ENCODE measurements around the gene UBAP1. TPM values are rescaled to one million over a fixed set of nuclear protein-coding genes. Genes with fewer than 3 reads are reported as not detected.
"Not testable (repeated sequence)": the region's sequence is repeated elsewhere in the genome, so short reads cannot be mapped to it uniquely, and the experiment has no call there.

Gene UBAP1
- total RNA-seq, 2 donors from 2014 or later: 36.4 to 39.8 TPM

GRCh38 chr9:34205102-34205501 is 26.3 kb downstream of the UBAP1 start:
- TF ChIP-seq, protein P1, sequence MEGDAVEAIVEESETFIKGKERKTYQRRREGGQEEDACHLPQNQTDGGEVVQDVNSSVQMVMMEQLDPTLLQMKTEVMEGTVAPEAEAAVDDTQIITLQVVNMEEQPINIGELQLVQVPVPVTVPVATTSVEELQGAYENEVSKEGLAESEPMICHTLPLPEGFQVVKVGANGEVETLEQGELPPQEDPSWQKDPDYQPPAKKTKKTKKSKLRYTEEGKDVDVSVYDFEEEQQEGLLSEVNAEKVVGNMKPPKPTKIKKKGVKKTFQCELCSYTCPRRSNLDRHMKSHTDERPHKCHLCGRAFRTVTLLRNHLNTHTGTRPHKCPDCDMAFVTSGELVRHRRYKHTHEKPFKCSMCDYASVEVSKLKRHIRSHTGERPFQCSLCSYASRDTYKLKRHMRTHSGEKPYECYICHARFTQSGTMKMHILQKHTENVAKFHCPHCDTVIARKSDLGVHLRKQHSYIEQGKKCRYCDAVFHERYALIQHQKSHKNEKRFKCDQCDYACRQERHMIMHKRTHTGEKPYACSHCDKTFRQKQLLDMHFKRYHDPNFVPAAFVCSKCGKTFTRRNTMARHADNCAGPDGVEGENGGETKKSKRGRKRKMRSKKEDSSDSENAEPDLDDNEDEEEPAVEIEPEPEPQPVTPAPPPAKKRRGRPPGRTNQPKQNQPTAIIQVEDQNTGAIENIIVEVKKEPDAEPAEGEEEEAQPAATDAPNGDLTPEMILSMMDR (conservative IDR thresholded peaks at IDR 0.05): no peak
- Mint-ChIP-seq H3K27me3 (ENCODE audit: insufficient read depth) (no peaks in the 10 kb centered on the region), H3K27ac (no peak overlapping the region), H3K4me1 (peaks cover 2% of the 10 kb centered on the region), H3K9me3 (no peaks in the 10 kb centered on the region), H3K4me3 (no peak overlapping the region), H3K36me3 (ENCODE audit: low read depth) (peaks cover 35% of the 10 kb centered on the region)
- peaks cover 30% of the 10 kb centered on the region for H3K36me3 ChIP-seq (ENCODE audit: control insufficient read depth, insufficient read depth, low read length)
- H3K27me3 ChIP-seq (ENCODE audit: control insufficient read depth, insufficient read depth, low read length, poor library complexity, severe bottlenecking): no peaks in the 10 kb centered on the region
- DNase-seq: no peak
- no peak overlapping the region for H3K27ac ChIP-seq (ENCODE audit: low read depth, low read length)
- H3K4me3 ChIP-seq (ENCODE audit: low read length): no peak overlapping the region
- H3K9me3 ChIP-seq (ENCODE audit: control insufficient read depth, low read length): peaks cover 6% of the 10 kb centered on the region
- H3K4me1 ChIP-seq (ENCODE audit: control insufficient read depth, insufficient read depth, low read length): no peaks in the 10 kb centered on the region
- H3K9ac ChIP-seq (ENCODE audit: extremely low read depth, low read length, poor library complexity, severe bottlenecking): no peak overlapping the region

DNA sequence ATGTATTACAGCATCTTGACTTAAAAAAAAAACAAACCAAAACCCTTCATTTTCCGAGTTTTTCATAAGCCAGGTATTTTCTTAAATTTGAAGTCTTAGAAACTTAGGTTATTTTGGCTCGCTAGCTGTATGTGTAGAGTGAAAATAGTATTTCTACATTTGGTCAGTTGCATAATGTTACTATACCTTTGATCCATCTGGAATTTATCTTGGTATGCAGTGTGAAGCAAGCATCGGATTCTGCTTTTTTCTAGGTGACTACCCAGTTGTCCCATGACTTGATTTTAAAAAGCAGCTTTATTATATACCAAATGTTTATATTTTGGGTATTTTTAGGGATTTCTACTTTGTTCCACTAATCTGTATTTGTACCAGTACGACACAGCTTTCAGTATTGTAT is 27.7 kb downstream of the UBAP1 start:
- 97% methylated on average over 3 of the region's 4 CpGs; no CpG with 5 or more reads in 1 of the 2 experiments for WGBS, 2 experiments (ENCODE audit: insufficient coverage in 1 of 2, insufficient read length in 1 of 2)
- no peak overlapping the region for H3K27ac ChIP-seq (ENCODE audit: low read depth, low read length)
- H3K36me3 Mint-ChIP-seq (ENCODE audit: low read depth): peaks cover 32% of the 10 kb centered on the region
- H3K27me3 Mint-ChIP-seq (ENCODE audit: insufficient read depth): no peaks in the 10 kb centered on the region
- no peaks in the 10 kb centered on the region for H3K4me1 Mint-ChIP-seq
- no peak overlapping the region for H3K27ac Mint-ChIP-seq
- no peak overlapping the region for H3K9ac ChIP-seq (ENCODE audit: extremely low read depth, low read length, poor library complexity, severe bottlenecking)
- no peaks in the 10 kb centered on the region for H3K4me1 ChIP-seq (ENCODE audit: control insufficient read depth, insufficient read depth, low read length)
- H3K4me3 ChIP-seq (ENCODE audit: low read length): no peak overlapping the region
- no peaks in the 10 kb centered on the region for H3K9me3 Mint-ChIP-seq
- H3K27me3 ChIP-seq (ENCODE audit: control insufficient read depth, insufficient read depth, low read length, poor library complexity, severe bottlenecking): no peaks in the 10 kb centered on the region
- no peak overlapping the region for H3K4me3 Mint-ChIP-seq
- TF ChIP-seq, protein P1 (conservative IDR thresholded peaks at IDR 0.05): no peak
- peaks cover 6% of the 10 kb centered on the region for H3K9me3 ChIP-seq (ENCODE audit: control insufficient read depth, low read length)
- H3K36me3 ChIP-seq (ENCODE audit: control insufficient read depth, insufficient read depth, low read length): peaks cover 23% of the 10 kb centered on the region
- no peak for DNase-seq

DNA sequence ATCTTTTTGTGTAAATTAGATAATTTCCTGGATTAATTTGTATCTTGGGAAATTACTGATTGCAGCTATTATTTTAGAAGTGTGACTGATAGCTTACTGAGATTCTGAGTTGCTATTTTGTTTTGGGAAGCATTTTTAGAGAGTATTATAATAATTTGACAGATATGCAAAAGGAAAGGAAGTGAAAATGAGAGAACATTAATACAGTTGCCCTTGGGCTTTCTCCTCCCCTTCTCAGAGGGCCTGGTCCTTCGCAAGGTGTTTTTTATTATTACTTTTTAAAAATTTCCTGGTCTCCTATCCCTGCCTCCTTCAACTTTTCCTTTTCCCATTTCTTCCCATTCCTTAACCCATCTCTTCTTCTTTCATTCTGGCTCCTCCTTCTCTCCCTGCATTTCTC is 32.6 kb downstream of the UBAP1 start:
- no peaks in the 10 kb centered on the region for H3K4me1 ChIP-seq (ENCODE audit: control insufficient read depth, insufficient read depth, low read length)
- TF ChIP-seq, protein P1 (conservative IDR thresholded peaks at IDR 0.05): no peak
- Mint-ChIP-seq H3K9me3 (no peaks in the 10 kb centered on the region), H3K4me3 (no peak overlapping the region), H3K36me3 (ENCODE audit: low read depth) (peaks cover 32% of the 10 kb centered on the region), H3K4me1 (peaks cover 7% of the 10 kb centered on the region), H3K27me3 (ENCODE audit: insufficient read depth) (no peaks in the 10 kb centered on the region), H3K27ac (no peak overlapping the region)
- 95 to 100% methylated on average over 1 of the region's 1 CpG for WGBS, 2 experiments (ENCODE audit: insufficient coverage in 1 of 2, insufficient read length in 1 of 2)
- H3K9ac ChIP-seq (ENCODE audit: extremely low read depth, low read length, poor library complexity, severe bottlenecking): no peak overlapping the region
- H3K4me3 ChIP-seq (ENCODE audit: low read length): no peak overlapping the region
- H3K9me3 ChIP-seq (ENCODE audit: control insufficient read depth, low read length): peaks cover 6% of the 10 kb centered on the region
- H3K27ac ChIP-seq (ENCODE audit: low read depth, low read length): no peak overlapping the region
- peaks cover 5% of the 10 kb centered on the region for H3K36me3 ChIP-seq (ENCODE audit: control insufficient read depth, insufficient read depth, low read length)
- DNase-seq: no peak
- H3K27me3 ChIP-seq (ENCODE audit: control insufficient read depth, insufficient read depth, low read length, poor library complexity, severe bottlenecking): no peaks in the 10 kb centered on the region

GRCh38 chr9:34214354-34215000 is 35.6 kb downstream of the UBAP1 start:
- H3K9me3 Mint-ChIP-seq; H3K9me3 ChIP-seq (ENCODE audit: control insufficient read depth, low read length); H3K4me1 Mint-ChIP-seq: not testable (repeated sequence)

More at GRCh38 chr9:34214354-34215000, 35.6 kb downstream of the UBAP1 start:
- H3K36me3 Mint-ChIP-seq (ENCODE audit: low read depth): peaks cover 22% of the 10 kb centered on the region
- DNase-seq; H3K4me3 Mint-ChIP-seq; H3K36me3 ChIP-seq (ENCODE audit: control insufficient read depth, insufficient read depth, low read length); H3K4me3 ChIP-seq (ENCODE audit: low read length); H3K27me3 Mint-ChIP-seq (ENCODE audit: insufficient read depth); H3K27ac ChIP-seq (ENCODE audit: low read depth, low read length); H3K27me3 ChIP-seq (ENCODE audit: control insufficient read depth, insufficient read depth, low read length, poor library complexity, severe bottlenecking); H3K27ac Mint-ChIP-seq; H3K9ac ChIP-seq (ENCODE audit: extremely low read depth, low read length, poor library complexity, severe bottlenecking); H3K4me1 ChIP-seq (ENCODE audit: control insufficient read depth, insufficient read depth, low read length): not testable (repeated sequence)
- WGBS, 2 experiments (ENCODE audit: insufficient coverage in 1 of 2, insufficient read length in 1 of 2): 90 to 100% methylated on average over 3 to 4 of the region's 4 CpGs

All from endodermal cell (in vitro differentiated cells).